Vagina (tissue), 2 donors: ENCODE results near the gene SF3B6.

ENCODE experiments used
- CTCF ChIP-seq, 3 experiments: fragments of 450-650 bp in 2 of 3; fragments of 200-600 bp in 1 of 3; sonication (generic) in 1 of 3; IDR thresholded peaks; one replicate each; pipeline ENCODE4 v1.5.1; 2017 to 2019; ENCODE audit warnings: antibody characterized with exemption in 3 of 3, mild to moderate bottlenecking in 2 of 3, moderate library complexity in 2 of 3
- POLR2A ChIP-seq, 2 donors: fragments of 450-650 bp; IDR thresholded peaks; one replicate each; pipeline ENCODE4 v1.6.1; 2017; ENCODE audit warnings: antibody characterized with exemption in 2 of 2, mild to moderate bottlenecking in 2 of 2, moderate library complexity in 2 of 2
- POLR2AphosphoS5 ChIP-seq, 2 donors: sonication (generic); formaldehyde crosslinking; IDR thresholded peaks; one replicate each; pipeline ENCODE4 v1.9.0; 2017; ENCODE audit warnings: antibody characterized with exemption in 2 of 2, mild to moderate bottlenecking in 2 of 2, low read depth in 1 of 2; ENCODE audit not compliant: insufficient read depth in 1 of 2

DNA sequence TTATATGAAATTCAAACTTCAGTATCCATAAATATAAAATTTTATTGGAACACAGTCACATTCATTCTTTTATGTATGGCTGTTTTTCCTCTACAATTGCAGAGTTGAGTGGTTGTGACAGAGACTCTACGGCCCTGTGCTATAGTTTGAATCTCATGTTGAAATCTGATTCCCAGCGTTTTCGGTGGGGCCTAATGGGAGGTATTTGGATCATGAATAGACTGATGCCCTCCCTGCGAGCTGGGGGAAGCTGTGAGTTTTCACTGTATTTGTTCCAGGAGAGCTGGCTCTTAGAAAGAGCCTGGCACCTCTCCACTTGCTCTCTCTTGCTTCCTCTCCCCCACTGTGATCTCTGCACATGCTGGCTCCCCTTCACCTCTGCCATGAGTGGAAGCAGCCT is 45.3 kb upstream of the SF3B6 start:
- no peak for TF ChIP-seq CTCF (IDR thresholded peaks at IDR 0.05)
- no peak for TF ChIP-seq POLR2A (IDR thresholded peaks at IDR 0.05)
- no peak for TF ChIP-seq POLR2AphosphoS5 (IDR thresholded peaks at IDR 0.05; ENCODE audit: insufficient read depth in 1 of 2, low read depth in 1 of 2)
